Nephron (organoid): Measurements from ENCODE around the gene TAF5.

Source experiments
- H3K27ac Mint-ChIP-seq, 3 experiments: 2 replicates each; pipeline ENCODE4 v1.8.0; 2020; ENCODE audit warnings: mixed read lengths in 3 of 3, mild to moderate bottlenecking in 2 of 3, moderate library complexity in 1 of 3
- H3K27me3 Mint-ChIP-seq: 2 replicates; pipeline ENCODE4 v1.8.0; 2021; ENCODE audit warnings: low read depth, mild to moderate bottlenecking, moderate library complexity, mixed read lengths
- H3K36me3 Mint-ChIP-seq: 2 replicates; pipeline ENCODE4 v1.8.0; 2020; ENCODE audit warnings: low read depth, mixed read lengths
- H3K4me1 Mint-ChIP-seq: 2 replicates; pipeline ENCODE4 v1.8.0; 2020; ENCODE audit warnings: mixed read lengths
- H3K4me3 Mint-ChIP-seq, 3 experiments: 2 replicates each; pipeline ENCODE4 v1.8.0; 2020; ENCODE audit warnings: mild to moderate bottlenecking in 3 of 3, mixed read lengths in 3 of 3, moderate library complexity in 2 of 3
- H3K9me3 Mint-ChIP-seq: 2 replicates; pipeline ENCODE4 v1.8.0; 2020; ENCODE audit warnings: mixed read lengths
- TF ChIP-seq, protein P1 (sequence below), 3 experiments: fragments of 200-600 bp; sonication (generic); IDR thresholded peaks; one replicate each; pipeline ENCODE4 v1.5.0; 2021; ENCODE audit warnings: antibody characterized with exemption in 3 of 3; ENCODE audit not compliant: unreplicated experiment in 3 of 3

TAF5 gene

DNA sequence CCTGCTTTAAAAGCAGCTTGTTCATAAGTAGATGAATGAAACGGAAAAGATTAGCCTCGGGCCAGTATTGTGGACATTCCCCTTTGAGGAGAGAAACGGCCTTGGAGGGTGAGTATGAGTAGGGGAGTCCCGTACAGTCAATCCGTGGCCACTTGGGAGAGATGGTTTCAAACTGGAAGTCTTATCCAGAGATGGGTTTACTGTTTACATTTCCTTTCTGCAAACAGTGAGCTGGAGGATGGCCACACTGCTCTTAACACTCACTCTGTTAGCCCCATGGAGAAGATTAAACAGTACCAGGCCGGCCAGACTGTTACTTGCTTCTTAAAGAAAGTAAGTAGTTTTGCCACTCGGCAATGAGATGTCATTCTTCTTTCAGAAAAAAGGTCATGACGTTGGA lies 64.1 kb downstream of the TAF5 start:
- no peaks in the 10 kb centered on the region for H3K4me1 Mint-ChIP-seq
- no peak overlapping the region for H3K27ac Mint-ChIP-seq
- H3K9me3 Mint-ChIP-seq = no peaks in the 10 kb centered on the region
- peaks cover 72% of the 10 kb centered on the region for H3K36me3 Mint-ChIP-seq
- TF ChIP-seq, protein P1, sequence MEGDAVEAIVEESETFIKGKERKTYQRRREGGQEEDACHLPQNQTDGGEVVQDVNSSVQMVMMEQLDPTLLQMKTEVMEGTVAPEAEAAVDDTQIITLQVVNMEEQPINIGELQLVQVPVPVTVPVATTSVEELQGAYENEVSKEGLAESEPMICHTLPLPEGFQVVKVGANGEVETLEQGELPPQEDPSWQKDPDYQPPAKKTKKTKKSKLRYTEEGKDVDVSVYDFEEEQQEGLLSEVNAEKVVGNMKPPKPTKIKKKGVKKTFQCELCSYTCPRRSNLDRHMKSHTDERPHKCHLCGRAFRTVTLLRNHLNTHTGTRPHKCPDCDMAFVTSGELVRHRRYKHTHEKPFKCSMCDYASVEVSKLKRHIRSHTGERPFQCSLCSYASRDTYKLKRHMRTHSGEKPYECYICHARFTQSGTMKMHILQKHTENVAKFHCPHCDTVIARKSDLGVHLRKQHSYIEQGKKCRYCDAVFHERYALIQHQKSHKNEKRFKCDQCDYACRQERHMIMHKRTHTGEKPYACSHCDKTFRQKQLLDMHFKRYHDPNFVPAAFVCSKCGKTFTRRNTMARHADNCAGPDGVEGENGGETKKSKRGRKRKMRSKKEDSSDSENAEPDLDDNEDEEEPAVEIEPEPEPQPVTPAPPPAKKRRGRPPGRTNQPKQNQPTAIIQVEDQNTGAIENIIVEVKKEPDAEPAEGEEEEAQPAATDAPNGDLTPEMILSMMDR (IDR thresholded peaks at IDR 0.05; ENCODE audit: unreplicated experiment in 3 of 3) = no peak
- H3K27me3 Mint-ChIP-seq = no peaks in the 10 kb centered on the region
- no peak overlapping the region for H3K4me3 Mint-ChIP-seq

DNA sequence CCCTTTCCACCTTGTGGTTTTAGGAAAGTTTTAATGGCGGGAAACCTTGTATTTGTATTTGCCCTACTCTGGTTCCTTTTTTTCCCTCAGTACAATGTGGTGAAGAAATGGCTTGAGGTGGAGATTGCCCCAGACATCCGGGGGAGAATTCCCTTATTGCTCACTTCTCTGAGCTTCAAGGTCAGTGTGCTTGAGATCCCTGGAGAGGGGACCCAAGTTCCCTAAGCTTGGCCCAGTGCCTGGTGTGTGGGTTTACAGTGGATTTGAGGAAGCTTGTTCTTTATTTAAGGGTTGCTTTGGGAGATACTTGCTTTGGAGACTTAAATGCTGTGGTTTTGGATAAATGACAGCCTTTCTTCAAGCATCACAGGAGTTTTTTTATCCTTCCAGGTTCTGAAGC lies 66.1 kb downstream of the TAF5 start:
- Mint-ChIP-seq H3K4me3 (no peak overlapping the region), H3K36me3 (peaks cover 69% of the 10 kb centered on the region), H3K27ac (no peak overlapping the region), H3K27me3 (no peaks in the 10 kb centered on the region), H3K9me3 (no peaks in the 10 kb centered on the region), H3K4me1 (no peaks in the 10 kb centered on the region)
- TF ChIP-seq, protein P1 (IDR thresholded peaks at IDR 0.05; ENCODE audit: unreplicated experiment in 3 of 3) = no peak
